Tibial artery (tissue), 4 donors: Measurements from ENCODE around the gene TRUB1.

ENCODE experiments used
- DNase-seq, 2 donors: peaks; one replicate each; pipeline ENCODE4 v3.0.0-alpha.2; 2019
- H3K27ac ChIP-seq, 2 donors: fragments of 200-600 bp; sonication (generic) in 1 of 2; 1 replicate in 1 of 2; 2 replicates in 1 of 2; pipeline ENCODE4 v1.5.1; 2018 to 2019; ENCODE audit warnings: mild to moderate bottlenecking in 1 of 2
- H3K27me3 ChIP-seq, 2 donors: fragments of 200-600 bp; sonication (generic) in 1 of 2; one replicate each; pipeline versions ENCODE4 v1.5.1 to v1.6.0; 2016 to 2019
- H3K36me3 ChIP-seq, 3 donors: fragments of 200-600 bp; sonication (generic) in 2 of 3; one replicate each; pipeline ENCODE4 v1.5.1; 2016 to 2019; ENCODE audit warnings: mild to moderate bottlenecking in 2 of 3
- H3K4me1 ChIP-seq, 4 donors: fragments of 200-600 bp; sonication (generic) in 2 of 4; 1 replicate in 3 of 4; 2 replicates in 1 of 4; pipeline ENCODE4 v1.5.1; 2016 to 2019
- H3K4me3 ChIP-seq, 2 donors: fragments of 200-600 bp; sonication (generic) in 1 of 2; 1 replicate in 1 of 2; 2 replicates in 1 of 2; pipeline ENCODE4 v1.5.1; 2018 to 2019; ENCODE audit warnings: mild to moderate bottlenecking in 2 of 2
- H3K9me3 ChIP-seq, 3 donors: fragments of 200-600 bp; sonication (generic) in 1 of 3; one replicate each; pipeline ENCODE4 v1.5.1; 2016 to 2019
- CTCF ChIP-seq, 2 experiments: fragments of 200-600 bp in 1 of 2; fragments of 450-650 bp in 1 of 2; IDR thresholded peaks; one replicate each; pipeline ENCODE4 v1.5.1; 2017 to 2019; ENCODE audit warnings: antibody characterized with exemption in 2 of 2, mild to moderate bottlenecking in 1 of 2, moderate library complexity in 1 of 2
- intact Hi-C: fragments of 100-400 bp; cut with DNase I; formaldehyde crosslinking; loops from one replicate; pipeline ENCODE4 v1.15.0; 2023; ENCODE audit warnings: low total_unique reads

The TRUB1 gene

GRCh38 chr10:114975091-114975490 is 37.1 kb downstream of the TRUB1 start:
- H3K27ac ChIP-seq: no peak overlapping the region
- no peaks in the 10 kb centered on the region for H3K4me1 ChIP-seq
- no peak for TF ChIP-seq CTCF (IDR thresholded peaks at IDR 0.05)
- no peaks in the 10 kb centered on the region for H3K27me3 ChIP-seq
- DNase-seq: no peak
- intact Hi-C loops: no loop called here
- no peak overlapping the region for H3K4me3 ChIP-seq
- peaks cover 5 to 7% (median 7%) of the 10 kb centered on the region in 3 donors for H3K36me3 ChIP-seq
- no peaks in the 10 kb centered on the region for H3K9me3 ChIP-seq

GRCh38 chr10:114982989-114983388 is 45.0 kb downstream of the TRUB1 start:
- H3K36me3 ChIP-seq: peaks cover 18 to 36% (median 26%) of the 10 kb centered on the region in 3 donors
- H3K4me1 ChIP-seq: no peaks in the 10 kb centered on the region
- H3K9me3 ChIP-seq: peaks cover 0 to 43% (median 16%) of the 10 kb centered on the region in 3 donors
- TF ChIP-seq CTCF (IDR thresholded peaks at IDR 0.05): no peak
- no peaks in the 10 kb centered on the region for H3K27me3 ChIP-seq
- H3K4me3 ChIP-seq: no peak overlapping the region
- DNase-seq: no peak
- intact Hi-C loops: no loop called here
- no peak overlapping the region for H3K27ac ChIP-seq

- intact Hi-C loops: no loop called here
- DNase-seq: no peak
- Histone ChIP-seq H3K36me3 (peaks cover 13 to 27% (median 22%) of the 10 kb centered on the region in 3 donors), H3K4me1 (peaks cover 0 to 7% (median 0%) of the 10 kb centered on the region in 4 donors), H3K27me3 (no peaks in the 10 kb centered on the region), H3K27ac (no peak overlapping the region), H3K4me3 (no peak overlapping the region), H3K9me3 (peaks cover 0 to 37% (median 16%) of the 10 kb centered on the region in 3 donors)
- no peak for TF ChIP-seq CTCF (IDR thresholded peaks at IDR 0.05)
Measured at GRCh38 chr10:114987995-114988394, 50.0 kb downstream of the TRUB1 start.

- Histone ChIP-seq H3K4me3 (no peak overlapping the region), H3K27ac (no peak overlapping the region), H3K27me3 (no peaks in the 10 kb centered on the region), H3K4me1 (peaks cover 0 to 7% (median 0%) of the 10 kb centered on the region in 4 donors), H3K36me3 (peaks cover 0 to 2% (median 0%) of the 10 kb centered on the region in 3 donors), H3K9me3 (peaks cover 0 to 12% (median 0%) of the 10 kb centered on the region in 3 donors)
- intact Hi-C loops: no loop called here
- no peak for DNase-seq
- TF ChIP-seq CTCF (IDR thresholded peaks at IDR 0.05): no peak
Measured at GRCh38 chr10:114990586-114990985, 52.6 kb downstream of the TRUB1 start.

- intact Hi-C loops: no loop called here
- Histone ChIP-seq H3K4me1 (peaks cover 0 to 7% (median 0%) of the 10 kb centered on the region in 4 donors), H3K27ac (no peak overlapping the region), H3K27me3 (no peaks in the 10 kb centered on the region), H3K36me3 (no peaks in the 10 kb centered on the region), H3K9me3 (peaks cover 0 to 8% (median 0%) of the 10 kb centered on the region in 3 donors), H3K4me3 (no peak overlapping the region)
- no peak for DNase-seq
- no peak for TF ChIP-seq CTCF (IDR thresholded peaks at IDR 0.05)
Measured at GRCh38 chr10:114990991-114991390, 53.0 kb downstream of the TRUB1 start.
